SK-N-MC (cell line): ENCODE data around the gene NCAM2.

Experiments used
- EZH2 ChIP-seq: fragments of 200-600 bp; sonication (generic); IDR thresholded peaks from one replicate; pipeline ENCODE4 v1.6.1; 2017; ENCODE audit warnings: antibody characterized with exemption
- FOXP2 ChIP-seq: optimal IDR thresholded peaks from 2 replicates; pipeline ENCODE3; 2011; ENCODE audit warnings: mild to moderate bottlenecking, moderate library complexity; ENCODE audit not compliant: insufficient read depth; ENCODE audit errors: extremely low read length, control extremely low read depth
- POLR2AphosphoS5 ChIP-seq: IDR thresholded peaks from 2 replicates; pipeline ENCODE4 v1.6.1; 2012; ENCODE audit warnings: mild to moderate bottlenecking, low read depth, low read length, borderline replicate concordance

GRCh38 chr21:21007606-21008005 is 9.4 kb downstream of the NCAM2 start:
- no peak for TF ChIP-seq POLR2AphosphoS5
- TF ChIP-seq EZH2, result no peak
- TF ChIP-seq FOXP2, result no peak
